SK-N-SH (cell line): Measurements from ENCODE around the gene PXDN. TPM values are rescaled to one million over a fixed set of nuclear protein-coding genes. Genes with fewer than 3 reads are reported as not detected.

ENCODE experiments used
- CTCF ChIA-PET: fragments of 300-600, 350-600 bp; formaldehyde crosslinking; extraction: SDS; loops from one replicate; lab custom pipeline; 2021; lab: Yijun Ruan, JAX
- POLR2A ChIA-PET: fragments of 350-600 bp; sonication (Branson Sonifier 250); formaldehyde crosslinking; extraction: SDS; loops from one replicate; lab custom pipeline; 2020; ENCODE audit warnings: antibody characterized with exemption, inconsistent platforms; lab: Yijun Ruan, JAX
- DNase-seq: peaks from one replicate; pipeline ENCODE4 v3.0.0; 2012
- H2AFZ ChIP-seq: fragments of 200-600 bp; sonication (generic); 2 replicates; pipeline ENCODE4 v1.8.1; 2016; ENCODE audit warnings: antibody characterized with exemption, mild to moderate bottlenecking, low read depth
- H3F3A ChIP-seq: fragments of 200-600 bp; sonication (generic); replicated peaks from 2 replicates; pipeline ENCODE3; 2016; ENCODE audit warnings: antibody characterized with exemption, mild to moderate bottlenecking; ENCODE audit not compliant: insufficient read depth
- H3K27ac ChIP-seq, 2 experiments: fragments of 200-500 bp in 1 of 2; fragments of 200-600 bp in 1 of 2; sonication (Bioruptor generic) in 1 of 2; sonication (generic), shearing (Covaris generic) in 1 of 2; 2 replicates each; pipeline versions ENCODE4 v1.5.1 to v1.6.1; 2014 to 2016; ENCODE audit warnings: low read depth in 2 of 2, inconsistent platforms in 1 of 2, low read length in 1 of 2, mild to moderate bottlenecking in 1 of 2, mixed read lengths in 1 of 2
- H3K27me3 ChIP-seq: fragments of 200-600 bp; sonication (generic), shearing (Covaris generic); 2 replicates; pipeline ENCODE4 v1.6.1; 2016; ENCODE audit warnings: mixed run types; ENCODE audit not compliant: insufficient read depth
- H3K36me3 ChIP-seq, 2 experiments: fragments of 200-500 bp in 1 of 2; fragments of 200-600 bp in 1 of 2; sonication (Bioruptor generic) in 1 of 2; sonication (generic) in 1 of 2; replicated peaks in 1 of 2; 2 replicates each; pipeline versions ENCODE3 to v1.5.1; 2014 to 2016; ENCODE audit warnings: low read length in 1 of 2, mild to moderate bottlenecking in 1 of 2; ENCODE audit not compliant: insufficient read depth in 2 of 2, control insufficient read depth in 1 of 2
- H3K4me1 ChIP-seq, 2 experiments: fragments of 200-500 bp in 1 of 2; fragments of 200-600 bp in 1 of 2; sonication (Bioruptor generic) in 1 of 2; sonication (generic), shearing (Covaris generic) in 1 of 2; 2 replicates each; pipeline versions ENCODE4 v1.5.1 to v1.6.1; 2014 to 2016; ENCODE audit warnings: low read depth in 1 of 2, low read length in 1 of 2, mixed run types in 1 of 2; ENCODE audit not compliant: insufficient read depth in 2 of 2, control insufficient read depth in 1 of 2
- H3K4me2 ChIP-seq: fragments of 200-600 bp; sonication (generic), shearing (Covaris generic); 2 replicates; pipeline ENCODE4 v1.6.1; 2017; ENCODE audit warnings: mixed run types
- H3K4me3 ChIP-seq, 2 experiments: fragments of 200-500 bp in 1 of 2; fragments of 200-600 bp in 1 of 2; sonication (Bioruptor generic) in 1 of 2; sonication (generic), shearing (Covaris generic) in 1 of 2; 2 replicates each; pipeline versions ENCODE4 v1.5.1 to v1.8.1; 2014 to 2016; ENCODE audit warnings: low read depth in 2 of 2, inconsistent platforms in 1 of 2, low read length in 1 of 2, mild to moderate bottlenecking in 1 of 2, mixed read lengths in 1 of 2, moderate library complexity in 1 of 2
- H3K79me2 ChIP-seq: fragments of 200-600 bp; sonication (generic); 2 replicates; pipeline ENCODE4 v1.8.1; 2017; ENCODE audit warnings: mild to moderate bottlenecking; ENCODE audit not compliant: insufficient read depth
- H3K9ac ChIP-seq: fragments of 200-600 bp; sonication (generic); 2 replicates; pipeline ENCODE4 v1.6.1; 2017; ENCODE audit warnings: mixed run types
- H3K9me2 ChIP-seq: fragments of 200-600 bp; sonication (generic); 2 replicates; pipeline ENCODE4 v1.6.1; 2017; ENCODE audit warnings: mixed run types
- H3K9me3 ChIP-seq: fragments of 200-600 bp; sonication (generic); 2 replicates; pipeline ENCODE4 v1.6.1; 2017; ENCODE audit warnings: mixed run types, mild to moderate bottlenecking, moderate library complexity
- H4K20me1 ChIP-seq: fragments of 200-600 bp; sonication (generic); 2 replicates; pipeline ENCODE4 v1.6.1; 2017; ENCODE audit warnings: mild to moderate bottlenecking, mixed run types; ENCODE audit not compliant: insufficient read depth
- ELF1 ChIP-seq: IDR thresholded peaks from 2 replicates; pipeline ENCODE4 v1.4.0; 2012
- EP300 ChIP-seq, 2 experiments: IDR thresholded peaks; 2 replicates each; pipeline versions ENCODE4 v1.4.0 to v1.6.1; 2012; ENCODE audit warnings: borderline replicate concordance in 1 of 2, low read depth in 1 of 2, low read length in 1 of 2
- EZH2phosphoT487 ChIP-seq: fragments of 200-600 bp; sonication (generic); IDR thresholded peaks from 2 replicates; pipeline ENCODE4 v1.6.1; 2017; ENCODE audit warnings: low read depth, mixed run types, mild to moderate bottlenecking, antibody characterized with exemption, moderate library complexity, borderline replicate concordance
- FOXM1 ChIP-seq: IDR thresholded peaks from 2 replicates; pipeline ENCODE4 v1.4.0; 2012; ENCODE audit warnings: low read depth, mild to moderate bottlenecking
- GABPA ChIP-seq: IDR thresholded peaks from 2 replicates; pipeline ENCODE4 v1.4.0; 2012; ENCODE audit warnings: low read depth, mild to moderate bottlenecking
- GATA2 ChIP-seq: sonication (generic); formaldehyde crosslinking; IDR thresholded peaks from 2 replicates; pipeline ENCODE4 v1.5.0; 2020; ENCODE audit warnings: mild to moderate bottlenecking, missing genetic modification reagents
- MAX ChIP-seq: IDR thresholded peaks from 2 replicates; pipeline ENCODE4 v1.4.0; 2012; ENCODE audit warnings: low read depth
- POLR2AphosphoS5 ChIP-seq: IDR thresholded peaks from 2 replicates; pipeline ENCODE4 v1.6.1; 2012; ENCODE audit warnings: low read depth, low read length
- RXRA ChIP-seq: IDR thresholded peaks from 2 replicates; pipeline ENCODE4 v1.4.0; 2012; ENCODE audit warnings: low read depth, mild to moderate bottlenecking, borderline replicate concordance
- SMC3 ChIP-seq: IDR thresholded peaks from 2 replicates; pipeline ENCODE4 v1.6.1; 2012; ENCODE audit warnings: low read depth, low read length, improper control_type of control experiment
- TCF12 ChIP-seq: IDR thresholded peaks from 2 replicates; pipeline ENCODE4 v1.4.0; 2012
- WGBS: methylation state at CpG from one replicate; pipeline ENCODE4 v1.1.6; 2017; ENCODE audit warnings: low lambda C conversion rate; 5-methylcytosine and 5-hydroxymethylcytosine counted together
- polyA plus RNA-seq, 3 experiments: library from polyadenylated mRNA; depleted of rRNA; stranded (reverse); fragments of >200 nt; gene quantifications; 2 replicates each; pipeline ENCODE4 v1.2.3, GENCODE V29; 2012
- TF ChIP-seq, protein P1 (sequence below): fragments of 150-350 bp; IDR thresholded peaks from 2 replicates; pipeline ENCODE4 v1.6.1; 2016; ENCODE audit warnings: mild to moderate bottlenecking, low read depth, low read length
- TF ChIP-seq, protein P2 (sequence below): IDR thresholded peaks from 2 replicates; pipeline ENCODE4 v1.4.0; 2012; ENCODE audit warnings: low read depth, borderline replicate concordance

PXDN gene
- polyA plus RNA-seq, 1 of the 3 experiments (the other 2 are of a cell fraction), result 146 TPM

GRCh38 chr2:1787755-1788477, 43.6 kb upstream of the PXDN start:
- Histone ChIP-seq H3K79me2 (no peaks in the 10 kb centered on the region), H3K9ac (no peak overlapping the region), H2AFZ (no peak overlapping the region), H4K20me1 (no peaks in the 10 kb centered on the region), H3K9me2 (no peaks in the 10 kb centered on the region), H3K4me2 (no peak overlapping the region), H3F3A (no peaks in the 10 kb centered on the region), H3K27me3 (0 out of 2 replicates have a peak, but pooled peaks cover 5% of the 10 kb centered on the region), H3K4me1 (peaks cover 0 to 7% of the 10 kb centered on the region in 2 experiments; a peak in 1 of 4 replicates), H3K36me3 (no peaks in the 10 kb centered on the region), H3K9me3 (no peaks in the 10 kb centered on the region), H3K27ac (no peak overlapping the region), H3K4me3 (no peak overlapping the region)
- no peak for TF ChIP-seq GATA2
- TF ChIP-seq, protein P1, sequence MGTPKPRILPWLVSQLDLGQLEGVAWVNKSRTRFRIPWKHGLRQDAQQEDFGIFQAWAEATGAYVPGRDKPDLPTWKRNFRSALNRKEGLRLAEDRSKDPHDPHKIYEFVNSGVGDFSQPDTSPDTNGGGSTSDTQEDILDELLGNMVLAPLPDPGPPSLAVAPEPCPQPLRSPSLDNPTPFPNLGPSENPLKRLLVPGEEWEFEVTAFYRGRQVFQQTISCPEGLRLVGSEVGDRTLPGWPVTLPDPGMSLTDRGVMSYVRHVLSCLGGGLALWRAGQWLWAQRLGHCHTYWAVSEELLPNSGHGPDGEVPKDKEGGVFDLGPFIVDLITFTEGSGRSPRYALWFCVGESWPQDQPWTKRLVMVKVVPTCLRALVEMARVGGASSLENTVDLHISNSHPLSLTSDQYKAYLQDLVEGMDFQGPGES, result no peak
- TF ChIP-seq SMC3, result no peak
- TF ChIP-seq POLR2AphosphoS5, result no peak
- TF ChIP-seq FOXM1, result no peak
- no peak for TF ChIP-seq EP300 (IDR thresholded peaks at IDR 0.05; ENCODE audit: borderline replicate concordance in 1 of 2, low read depth in 1 of 2, low read length in 1 of 2)
- no peak for TF ChIP-seq ELF1
- TF ChIP-seq EZH2phosphoT487, result no peak
- TF ChIP-seq MAX, result no peak
- TF ChIP-seq, protein P2, sequence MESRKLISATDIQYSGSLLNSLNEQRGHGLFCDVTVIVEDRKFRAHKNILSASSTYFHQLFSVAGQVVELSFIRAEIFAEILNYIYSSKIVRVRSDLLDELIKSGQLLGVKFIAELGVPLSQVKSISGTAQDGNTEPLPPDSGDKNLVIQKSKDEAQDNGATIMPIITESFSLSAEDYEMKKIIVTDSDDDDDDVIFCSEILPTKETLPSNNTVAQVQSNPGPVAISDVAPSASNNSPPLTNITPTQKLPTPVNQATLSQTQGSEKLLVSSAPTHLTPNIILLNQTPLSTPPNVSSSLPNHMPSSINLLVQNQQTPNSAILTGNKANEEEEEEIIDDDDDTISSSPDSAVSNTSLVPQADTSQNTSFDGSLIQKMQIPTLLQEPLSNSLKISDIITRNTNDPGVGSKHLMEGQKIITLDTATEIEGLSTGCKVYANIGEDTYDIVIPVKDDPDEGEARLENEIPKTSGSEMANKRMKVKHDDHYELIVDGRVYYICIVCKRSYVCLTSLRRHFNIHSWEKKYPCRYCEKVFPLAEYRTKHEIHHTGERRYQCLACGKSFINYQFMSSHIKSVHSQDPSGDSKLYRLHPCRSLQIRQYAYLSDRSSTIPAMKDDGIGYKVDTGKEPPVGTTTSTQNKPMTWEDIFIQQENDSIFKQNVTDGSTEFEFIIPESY, result no peak
- no peak for TF ChIP-seq TCF12
- TF ChIP-seq RXRA, result no peak
- TF ChIP-seq GABPA, result no peak
- ChIA-PET CTCF (interaction anchor here (0.6 to 1.5 kb wide), 6 partner anchors 8 to 1516 kb away, joined by 3 to 7 read pairs (median 3); no protein-coding TSS in a partner anchor), POLR2A (no interaction called here)
- DNase-seq, result no peak
- WGBS, result 45% methylated on average over 10 of the region's 10 CpGs
